HepG2 (cell line): ENCODE measurements around the gene RBSN. TPM values are rescaled to one million over a fixed set of nuclear protein-coding genes. Genes with fewer than 3 reads are reported as not detected.

ENCODE experiments used
- CENPX ChIP-seq: sonication (generic); formaldehyde crosslinking; IDR thresholded peaks from 2 replicates; pipeline ENCODE4 v1.9.0; 2021; ENCODE audit warnings: mild to moderate bottlenecking, missing genetic modification reagents, moderate library complexity
- FOXA1 ChIP-seq, 2 experiments: fragments of 450-650 bp in 1 of 2; sonication (generic) in 1 of 2; formaldehyde crosslinking in 1 of 2; IDR thresholded peaks; 2 replicates each; pipeline versions ENCODE4 v1.4.0 to v1.6.1; 2016 to 2020; ENCODE audit warnings: missing genetic modification reagents in 1 of 2
- KLF11 ChIP-seq: IDR thresholded peaks from 2 replicates; pipeline ENCODE4 v1.6.1; 2016; ENCODE audit warnings: missing compliant biosample characterization
- MTA1 ChIP-seq: sonication (generic); formaldehyde crosslinking; IDR thresholded peaks from 2 replicates; pipeline ENCODE4 v1.4.0; 2020; ENCODE audit warnings: missing genetic modification reagents, mild to moderate bottlenecking, borderline replicate concordance
- ZBTB8A ChIP-seq: sonication (generic); formaldehyde crosslinking; IDR thresholded peaks from 2 replicates; pipeline ENCODE4 v1.4.0; 2020; ENCODE audit warnings: mild to moderate bottlenecking, low read depth, missing genetic modification reagents, borderline replicate concordance
- ZNF607 ChIP-seq: sonication (generic); formaldehyde crosslinking; IDR thresholded peaks from 2 replicates; pipeline ENCODE4 v1.5.1; 2020; ENCODE audit warnings: missing genetic modification reagents, mild to moderate bottlenecking, borderline replicate concordance
- polyA plus RNA-seq, 8 experiments: library from polyadenylated mRNA; depleted of rRNA in 3 of 8; stranded (reverse) in 7 of 8; unstranded in 1 of 8; fragments of >200 nt; fragmentation: Illumina TruSeq in 4 of 8; extraction: Trizol in 4 of 8; gene quantifications; 2 replicates each; pipeline versions ENCODE4 v1.2.1 to v1.2.3, GENCODE V29; 2011 to 2016; ENCODE audit warnings: low read depth in 4 of 8, missing spikeins in 1 of 8, mixed read lengths in 1 of 8; ENCODE audit not compliant: insufficient read depth in 1 of 8
- total RNA-seq, 5 experiments: library from RNA; depleted of rRNA; stranded (reverse); fragments of >200 nt; fragmentation: Illumina TruSeq; extraction: Trizol; gene quantifications; 2 replicates each; pipeline ENCODE4 v1.2.3, GENCODE V29; 2016; ENCODE audit warnings: low read depth in 1 of 5
- TF ChIP-seq, protein P1 (sequence below): sonication (generic); formaldehyde crosslinking; IDR thresholded peaks from 2 replicates; pipeline ENCODE4 v1.5.0; 2020; ENCODE audit warnings: mild to moderate bottlenecking, missing genetic modification reagents, borderline replicate concordance
- TF ChIP-seq, protein P2 (sequence below): sonication (generic); formaldehyde crosslinking; IDR thresholded peaks from 2 replicates; pipeline ENCODE4 v1.4.0; 2020; ENCODE audit warnings: missing genetic modification reagents
- TF ChIP-seq, protein P3 (sequence below): sonication (generic); formaldehyde crosslinking; IDR thresholded peaks from 2 replicates; pipeline ENCODE4 v1.4.0; 2020; ENCODE audit warnings: missing genetic modification reagents
- TF ChIP-seq, protein P4 (sequence below): sonication (generic); formaldehyde crosslinking; IDR thresholded peaks from 2 replicates; pipeline ENCODE4 v1.5.1; 2020; ENCODE audit warnings: missing genetic modification reagents, mild to moderate bottlenecking, borderline replicate concordance
- TF ChIP-seq, protein P5 (sequence below): sonication (generic); formaldehyde crosslinking; conservative IDR thresholded peaks from 2 replicates; pipeline ENCODE4 v1.8.0; 2022; ENCODE audit warnings: mild to moderate bottlenecking, moderate library complexity, missing genetic modification reagents

Gene RBSN
- total and polyA plus RNA-seq, 2 of the 13 experiments (the other 11 are each of a cell fraction or from before 2014, with no cell fraction given): 7.9 to 11.8 TPM

DNA sequence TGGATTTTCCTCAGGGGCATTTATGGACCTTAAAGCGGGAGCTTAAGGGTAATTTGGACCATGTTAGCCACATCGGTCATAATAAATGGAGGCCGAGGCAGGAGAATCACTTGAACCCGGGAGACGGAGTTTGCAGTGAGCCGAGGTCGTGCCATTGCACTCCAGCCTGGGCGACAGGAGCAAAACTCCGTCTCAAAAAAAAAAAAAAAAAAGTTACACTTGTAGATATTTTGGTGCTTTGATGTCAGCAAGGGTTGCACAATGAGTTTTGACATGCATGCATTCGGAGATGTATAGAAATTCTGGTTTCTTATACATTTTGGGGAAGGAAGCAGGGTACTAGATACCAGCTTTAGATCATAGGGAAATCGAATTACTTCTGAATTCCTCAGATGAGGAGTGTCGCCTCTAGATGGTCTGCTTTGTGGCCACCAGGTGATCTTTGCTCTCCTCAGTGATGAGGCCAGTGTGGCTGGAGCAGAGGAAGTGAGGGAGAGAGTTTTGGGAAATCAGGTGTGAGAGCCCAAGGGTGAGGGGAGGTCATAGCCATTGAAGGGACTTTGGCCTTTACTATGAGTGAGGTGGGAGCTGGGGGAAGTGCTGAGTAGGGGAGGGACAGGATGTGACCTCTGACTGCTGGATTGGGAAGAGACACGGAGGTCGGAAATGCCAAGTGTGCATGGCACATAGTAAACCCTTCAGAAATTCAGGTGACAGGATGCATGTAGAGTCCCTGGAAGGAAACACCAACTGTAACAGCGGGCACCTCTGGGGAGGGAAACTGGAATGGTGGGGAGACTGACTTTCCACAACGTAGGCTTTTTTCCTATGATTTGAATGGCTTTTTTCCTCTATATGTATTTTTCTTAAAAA, 8.4 kb upstream of the RBSN start (continued):
- TF ChIP-seq, protein P1, sequence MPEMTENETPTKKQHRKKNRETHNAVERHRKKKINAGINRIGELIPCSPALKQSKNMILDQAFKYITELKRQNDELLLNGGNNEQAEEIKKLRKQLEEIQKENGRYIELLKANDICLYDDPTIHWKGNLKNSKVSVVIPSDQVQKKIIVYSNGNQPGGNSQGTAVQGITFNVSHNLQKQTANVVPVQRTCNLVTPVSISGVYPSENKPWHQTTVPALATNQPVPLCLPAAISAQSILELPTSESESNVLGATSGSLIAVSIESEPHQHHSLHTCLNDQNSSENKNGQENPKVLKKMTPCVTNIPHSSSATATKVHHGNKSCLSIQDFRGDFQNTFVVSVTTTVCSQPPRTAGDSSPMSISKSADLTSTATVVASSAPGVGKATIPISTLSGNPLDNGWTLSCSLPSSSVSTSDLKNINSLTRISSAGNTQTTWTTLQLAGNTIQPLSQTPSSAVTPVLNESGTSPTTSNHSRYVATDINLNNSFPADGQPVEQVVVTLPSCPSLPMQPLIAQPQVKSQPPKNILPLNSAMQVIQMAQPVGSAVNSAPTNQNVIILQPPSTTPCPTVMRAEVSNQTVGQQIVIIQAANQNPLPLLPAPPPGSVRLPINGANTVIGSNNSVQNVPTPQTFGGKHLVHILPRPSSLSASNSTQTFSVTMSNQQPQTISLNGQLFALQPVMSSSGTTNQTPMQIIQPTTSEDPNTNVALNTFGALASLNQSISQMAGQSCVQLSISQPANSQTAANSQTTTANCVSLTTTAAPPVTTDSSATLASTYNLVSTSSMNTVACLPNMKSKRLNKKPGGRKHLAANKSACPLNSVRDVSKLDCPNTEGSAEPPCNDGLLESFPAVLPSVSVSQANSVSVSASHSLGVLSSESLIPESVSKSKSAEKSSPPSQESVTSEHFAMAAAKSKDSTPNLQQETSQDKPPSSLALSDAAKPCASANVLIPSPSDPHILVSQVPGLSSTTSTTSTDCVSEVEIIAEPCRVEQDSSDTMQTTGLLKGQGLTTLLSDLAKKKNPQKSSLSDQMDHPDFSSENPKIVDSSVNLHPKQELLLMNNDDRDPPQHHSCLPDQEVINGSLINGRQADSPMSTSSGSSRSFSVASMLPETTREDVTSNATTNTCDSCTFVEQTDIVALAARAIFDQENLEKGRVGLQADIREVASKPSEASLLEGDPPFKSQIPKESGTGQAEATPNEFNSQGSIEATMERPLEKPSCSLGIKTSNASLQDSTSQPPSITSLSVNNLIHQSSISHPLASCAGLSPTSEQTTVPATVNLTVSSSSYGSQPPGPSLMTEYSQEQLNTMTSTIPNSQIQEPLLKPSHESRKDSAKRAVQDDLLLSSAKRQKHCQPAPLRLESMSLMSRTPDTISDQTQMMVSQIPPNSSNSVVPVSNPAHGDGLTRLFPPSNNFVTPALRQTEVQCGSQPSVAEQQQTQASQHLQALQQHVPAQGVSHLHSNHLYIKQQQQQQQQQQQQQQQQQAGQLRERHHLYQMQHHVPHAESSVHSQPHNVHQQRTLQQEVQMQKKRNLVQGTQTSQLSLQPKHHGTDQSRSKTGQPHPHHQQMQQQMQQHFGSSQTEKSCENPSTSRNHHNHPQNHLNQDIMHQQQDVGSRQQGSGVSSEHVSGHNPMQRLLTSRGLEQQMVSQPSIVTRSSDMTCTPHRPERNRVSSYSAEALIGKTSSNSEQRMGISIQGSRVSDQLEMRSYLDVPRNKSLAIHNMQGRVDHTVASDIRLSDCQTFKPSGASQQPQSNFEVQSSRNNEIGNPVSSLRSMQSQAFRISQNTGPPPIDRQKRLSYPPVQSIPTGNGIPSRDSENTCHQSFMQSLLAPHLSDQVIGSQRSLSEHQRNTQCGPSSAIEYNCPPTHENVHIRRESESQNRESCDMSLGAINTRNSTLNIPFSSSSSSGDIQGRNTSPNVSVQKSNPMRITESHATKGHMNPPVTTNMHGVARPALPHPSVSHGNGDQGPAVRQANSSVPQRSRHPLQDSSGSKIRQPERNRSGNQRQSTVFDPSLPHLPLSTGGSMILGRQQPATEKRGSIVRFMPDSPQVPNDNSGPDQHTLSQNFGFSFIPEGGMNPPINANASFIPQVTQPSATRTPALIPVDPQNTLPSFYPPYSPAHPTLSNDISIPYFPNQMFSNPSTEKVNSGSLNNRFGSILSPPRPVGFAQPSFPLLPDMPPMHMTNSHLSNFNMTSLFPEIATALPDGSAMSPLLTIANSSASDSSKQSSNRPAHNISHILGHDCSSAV (CRISPR knock-in tag): no peak
- TF ChIP-seq, protein P2, sequence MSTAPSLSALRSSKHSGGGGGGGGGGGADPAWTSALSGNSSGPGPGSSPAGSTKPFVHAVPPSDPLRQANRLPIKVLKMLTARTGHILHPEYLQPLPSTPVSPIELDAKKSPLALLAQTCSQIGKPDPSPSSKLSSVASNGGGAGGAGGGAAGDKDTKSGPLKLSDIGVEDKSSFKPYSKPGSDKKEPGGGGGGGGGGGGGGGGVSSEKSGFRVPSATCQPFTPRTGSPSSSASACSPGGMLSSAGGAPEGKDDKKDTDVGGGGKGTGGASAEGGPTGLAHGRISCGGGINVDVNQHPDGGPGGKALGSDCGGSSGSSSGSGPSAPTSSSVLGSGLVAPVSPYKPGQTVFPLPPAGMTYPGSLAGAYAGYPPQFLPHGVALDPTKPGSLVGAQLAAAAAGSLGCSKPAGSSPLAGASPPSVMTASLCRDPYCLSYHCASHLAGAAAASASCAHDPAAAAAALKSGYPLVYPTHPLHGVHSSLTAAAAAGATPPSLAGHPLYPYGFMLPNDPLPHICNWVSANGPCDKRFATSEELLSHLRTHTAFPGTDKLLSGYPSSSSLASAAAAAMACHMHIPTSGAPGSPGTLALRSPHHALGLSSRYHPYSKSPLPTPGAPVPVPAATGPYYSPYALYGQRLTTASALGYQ (CRISPR knock-in tag): peak; percentile 60; the same call in 1 of the 2 replicates
- TF ChIP-seq, protein P3, sequence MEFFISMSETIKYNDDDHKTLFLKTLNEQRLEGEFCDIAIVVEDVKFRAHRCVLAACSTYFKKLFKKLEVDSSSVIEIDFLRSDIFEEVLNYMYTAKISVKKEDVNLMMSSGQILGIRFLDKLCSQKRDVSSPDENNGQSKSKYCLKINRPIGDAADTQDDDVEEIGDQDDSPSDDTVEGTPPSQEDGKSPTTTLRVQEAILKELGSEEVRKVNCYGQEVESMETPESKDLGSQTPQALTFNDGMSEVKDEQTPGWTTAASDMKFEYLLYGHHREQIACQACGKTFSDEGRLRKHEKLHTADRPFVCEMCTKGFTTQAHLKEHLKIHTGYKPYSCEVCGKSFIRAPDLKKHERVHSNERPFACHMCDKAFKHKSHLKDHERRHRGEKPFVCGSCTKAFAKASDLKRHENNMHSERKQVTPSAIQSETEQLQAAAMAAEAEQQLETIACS: no peak
- no peak for TF ChIP-seq MTA1 (CRISPR knock-in tag)
- no peak for TF ChIP-seq ZBTB8A (CRISPR knock-in tag)
- TF ChIP-seq, protein P4, sequence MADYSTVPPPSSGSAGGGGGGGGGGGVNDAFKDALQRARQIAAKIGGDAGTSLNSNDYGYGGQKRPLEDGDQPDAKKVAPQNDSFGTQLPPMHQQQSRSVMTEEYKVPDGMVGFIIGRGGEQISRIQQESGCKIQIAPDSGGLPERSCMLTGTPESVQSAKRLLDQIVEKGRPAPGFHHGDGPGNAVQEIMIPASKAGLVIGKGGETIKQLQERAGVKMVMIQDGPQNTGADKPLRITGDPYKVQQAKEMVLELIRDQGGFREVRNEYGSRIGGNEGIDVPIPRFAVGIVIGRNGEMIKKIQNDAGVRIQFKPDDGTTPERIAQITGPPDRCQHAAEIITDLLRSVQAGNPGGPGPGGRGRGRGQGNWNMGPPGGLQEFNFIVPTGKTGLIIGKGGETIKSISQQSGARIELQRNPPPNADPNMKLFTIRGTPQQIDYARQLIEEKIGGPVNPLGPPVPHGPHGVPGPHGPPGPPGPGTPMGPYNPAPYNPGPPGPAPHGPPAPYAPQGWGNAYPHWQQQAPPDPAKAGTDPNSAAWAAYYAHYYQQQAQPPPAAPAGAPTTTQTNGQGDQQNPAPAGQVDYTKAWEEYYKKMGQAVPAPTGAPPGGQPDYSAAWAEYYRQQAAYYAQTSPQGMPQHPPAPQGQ (CRISPR knock-in tag): no peak; the same call in 1 of the 2 replicates
- no peak for TF ChIP-seq FOXA1 (IDR thresholded peaks at IDR 0.05)
- peak; percentile 14; the same call in 1 of the 2 replicates for TF ChIP-seq FOXA1 (CRISPR knock-in tag; IDR thresholded peaks at IDR 0.05)
- no peak for TF ChIP-seq CENPX (CRISPR knock-in tag)
- TF ChIP-seq, protein P5, sequence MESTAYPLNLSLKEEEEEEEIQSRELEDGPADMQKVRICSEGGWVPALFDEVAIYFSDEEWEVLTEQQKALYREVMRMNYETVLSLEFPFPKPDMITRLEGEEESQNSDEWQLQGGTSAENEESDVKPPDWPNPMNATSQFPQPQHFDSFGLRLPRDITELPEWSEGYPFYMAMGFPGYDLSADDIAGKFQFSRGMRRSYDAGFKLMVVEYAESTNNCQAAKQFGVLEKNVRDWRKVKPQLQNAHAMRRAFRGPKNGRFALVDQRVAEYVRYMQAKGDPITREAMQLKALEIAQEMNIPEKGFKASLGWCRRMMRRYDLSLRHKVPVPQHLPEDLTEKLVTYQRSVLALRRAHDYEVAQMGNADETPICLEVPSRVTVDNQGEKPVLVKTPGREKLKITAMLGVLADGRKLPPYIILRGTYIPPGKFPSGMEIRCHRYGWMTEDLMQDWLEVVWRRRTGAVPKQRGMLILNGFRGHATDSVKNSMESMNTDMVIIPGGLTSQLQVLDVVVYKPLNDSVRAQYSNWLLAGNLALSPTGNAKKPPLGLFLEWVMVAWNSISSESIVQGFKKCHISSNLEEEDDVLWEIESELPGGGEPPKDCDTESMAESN: peak; percentile 69
- no peak for TF ChIP-seq KLF11 (CRISPR knock-in tag)
- 0 out of 2 replicates have a peak, but pooled peaks have one; percentile 68 for TF ChIP-seq ZNF607 (CRISPR knock-in tag)
